ENCODE results near the gene TIGIT.

Gene TIGIT

DNA sequence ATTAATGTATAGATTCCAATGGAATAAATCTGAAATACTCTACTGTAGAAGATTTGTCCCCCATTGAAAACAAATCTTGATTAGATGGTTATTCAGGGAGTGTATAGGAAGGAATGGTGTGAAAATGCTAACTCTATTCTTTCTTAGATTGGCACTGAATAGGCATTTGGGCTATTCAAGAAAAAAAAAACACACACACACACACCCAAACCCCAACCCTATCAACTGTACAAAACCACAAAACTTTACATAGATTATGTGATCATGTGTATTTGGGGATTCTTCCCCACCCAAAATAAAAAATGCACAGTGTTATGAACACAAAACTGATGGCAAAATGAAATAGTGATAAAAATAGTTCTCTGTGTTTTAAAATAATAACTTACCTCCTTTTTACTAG is 61.8 kb downstream of the TIGIT start:
- DNase-seq, result no peak

DNA sequence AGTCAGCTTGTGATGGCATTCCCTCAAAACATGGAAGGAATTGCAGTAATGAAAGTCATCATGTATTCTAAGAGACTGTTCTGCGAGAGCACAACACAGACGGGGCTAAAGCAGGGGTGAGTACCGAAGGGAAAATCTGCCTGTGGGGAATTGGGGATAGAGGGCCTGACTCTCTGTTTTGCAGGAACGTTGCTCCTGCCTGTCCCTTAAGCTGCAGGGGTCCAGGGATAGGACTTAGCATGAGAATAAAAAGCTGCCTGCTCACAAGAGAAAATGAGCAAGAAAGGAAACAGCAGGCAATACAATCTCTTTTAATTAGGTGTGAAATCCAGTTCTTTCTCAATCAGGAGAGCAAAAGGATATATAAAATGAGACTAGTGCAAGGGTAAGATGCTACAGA is 62.2 kb downstream of the TIGIT start:
- no peak for DNase-seq

DNA sequence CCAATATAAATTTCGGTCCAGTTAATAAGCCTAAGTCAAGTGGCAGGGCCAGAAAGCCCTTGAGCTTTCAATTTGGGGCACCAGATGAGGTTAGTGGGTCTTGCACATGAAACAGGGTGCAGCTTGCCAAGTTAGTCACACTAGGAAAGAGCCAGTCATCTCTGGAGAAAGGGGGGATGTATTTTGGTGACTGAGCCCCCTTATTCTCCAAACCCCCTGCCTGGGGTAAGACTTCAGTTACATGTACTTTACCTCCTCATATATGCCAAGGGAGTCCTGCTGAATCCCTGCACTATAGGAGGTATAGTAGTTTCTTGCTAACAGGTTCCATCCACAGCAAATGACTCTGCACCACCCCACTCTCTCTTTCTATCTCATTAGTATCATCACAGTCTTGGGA is 62.7 kb downstream of the TIGIT start:
- no peak for DNase-seq
